ENCODE results near the gene SBSN. TPM values are rescaled to one million over a fixed set of nuclear protein-coding genes. Genes with fewer than 3 reads are reported as not detected.

Gene SBSN
- total RNA-seq, 1 experiment from 2014 or later: not detected

Other genes starting within 250 kb of the SBSN start
- gene HAMP, start 245.8 kb downstream of the SBSN start, total RNA-seq (2014; rRNA removed; shearing (Covaris generic)): not detected in 2 replicates
- not detected in 2 replicates for gene MAG, start 236.2 kb downstream of the SBSN start, total RNA-seq (2014; rRNA removed; shearing (Covaris generic))
- gene CD22, start 199.1 kb downstream of the SBSN start, total RNA-seq (2014; rRNA removed; shearing (Covaris generic)): 3.4 and 7.6 TPM in 2 replicates
- not detected in 2 replicates for gene FFAR1, start 180.4 kb downstream of the SBSN start, total RNA-seq (2014; rRNA removed; shearing (Covaris generic))
- gene FFAR3, start 169.9 kb downstream of the SBSN start, total RNA-seq (2014; rRNA removed; shearing (Covaris generic)): not detected in 2 replicates
- not detected in 2 replicates for gene GPR42, start 157.2 kb downstream of the SBSN start, total RNA-seq (2014; rRNA removed; shearing (Covaris generic))
- gene FFAR2, start 80.1 kb downstream of the SBSN start, total RNA-seq (2014; rRNA removed; shearing (Covaris generic)): not detected in 2 replicates
- gene KRTDAP, start 37.8 kb downstream of the SBSN start, total RNA-seq (2014; rRNA removed; shearing (Covaris generic)): not detected in 2 replicates
- 4.0 and 4.4 TPM in 2 replicates for gene DMKN, start 14.7 kb downstream of the SBSN start, total RNA-seq (2014; rRNA removed; shearing (Covaris generic))
- gene GAPDHS, start 5.1 kb upstream of the SBSN start, total RNA-seq (2014; rRNA removed; shearing (Covaris generic)): not detected in 2 replicates
- gene TMEM147, start 17.3 kb upstream of the SBSN start, total RNA-seq (2014; rRNA removed; shearing (Covaris generic)): 167 and 204 TPM in 2 replicates
- not detected in 2 replicates for gene ATP4A, start 35.3 kb upstream of the SBSN start, total RNA-seq (2014; rRNA removed; shearing (Covaris generic))
- not detected in 2 replicates for gene PMIS2, start 57.9 kb upstream of the SBSN start, total RNA-seq (2014; rRNA removed; shearing (Covaris generic))
- 17.6 and 18.9 TPM in 2 replicates for gene HAUS5, start 84.4 kb upstream of the SBSN start, total RNA-seq (2014; rRNA removed; shearing (Covaris generic))
- gene RBM42, start 100.7 kb upstream of the SBSN start, total RNA-seq (2014; rRNA removed; shearing (Covaris generic)): 105 and 110 TPM in 2 replicates
- gene ETV2, start 113.4 kb upstream of the SBSN start, total RNA-seq (2014; rRNA removed; shearing (Covaris generic)): 0.12 and 1.4 TPM in 2 replicates
- 483 and 1,012 TPM in 2 replicates for gene COX6B1, start 120.0 kb upstream of the SBSN start, total RNA-seq (2014; rRNA removed; shearing (Covaris generic))
- gene UPK1A, start 138.2 kb upstream of the SBSN start, total RNA-seq (2014; rRNA removed; shearing (Covaris generic)): 0.17 TPM in 1 of 2 replicates, not detected in the other
- gene ZBTB32, start 176.2 kb upstream of the SBSN start, total RNA-seq (2014; rRNA removed; shearing (Covaris generic)): not detected in 2 replicates
- gene KMT2B, start 189.7 kb upstream of the SBSN start, total RNA-seq (2014; rRNA removed; shearing (Covaris generic)): 8.0 and 9.6 TPM in 2 replicates
- gene IGFLR1, start 214.1 kb upstream of the SBSN start, total RNA-seq (2014; rRNA removed; shearing (Covaris generic)): 5.3 and 22.0 TPM in 2 replicates
- gene U2AF1L4, start 217.1 kb upstream of the SBSN start, total RNA-seq (2014; rRNA removed; shearing (Covaris generic)): 6.9 and 18.0 TPM in 2 replicates
- gene PSENEN, start 217.3 kb upstream of the SBSN start, total RNA-seq (2014; rRNA removed; shearing (Covaris generic)): 37.1 and 40.9 TPM in 2 replicates
- gene LIN37, start 220.3 kb upstream of the SBSN start, total RNA-seq (2014; rRNA removed; shearing (Covaris generic)): 13.8 and 16.4 TPM in 2 replicates
- gene HSPB6, start 228.7 kb upstream of the SBSN start, total RNA-seq (2014; rRNA removed; shearing (Covaris generic)): 0.07 and 0.72 TPM in 2 replicates
- 5.7 and 7.0 TPM in 2 replicates for gene PROSER3, start 229.9 kb upstream of the SBSN start, total RNA-seq (2014; rRNA removed; shearing (Covaris generic))
- 2.8 and 7.8 TPM in 2 replicates for gene ARHGAP33, start 247.3 kb upstream of the SBSN start, total RNA-seq (2014; rRNA removed; shearing (Covaris generic))